ENCODE data around the gene LEMD1. TPM values are rescaled to one million over a fixed set of nuclear protein-coding genes. Genes with fewer than 3 reads are reported as not detected.

LEMD1 gene
- total and polyA plus RNA-seq, 3 experiments from 2014 or later, result 0.55 TPM; not detected in 2

DNA sequence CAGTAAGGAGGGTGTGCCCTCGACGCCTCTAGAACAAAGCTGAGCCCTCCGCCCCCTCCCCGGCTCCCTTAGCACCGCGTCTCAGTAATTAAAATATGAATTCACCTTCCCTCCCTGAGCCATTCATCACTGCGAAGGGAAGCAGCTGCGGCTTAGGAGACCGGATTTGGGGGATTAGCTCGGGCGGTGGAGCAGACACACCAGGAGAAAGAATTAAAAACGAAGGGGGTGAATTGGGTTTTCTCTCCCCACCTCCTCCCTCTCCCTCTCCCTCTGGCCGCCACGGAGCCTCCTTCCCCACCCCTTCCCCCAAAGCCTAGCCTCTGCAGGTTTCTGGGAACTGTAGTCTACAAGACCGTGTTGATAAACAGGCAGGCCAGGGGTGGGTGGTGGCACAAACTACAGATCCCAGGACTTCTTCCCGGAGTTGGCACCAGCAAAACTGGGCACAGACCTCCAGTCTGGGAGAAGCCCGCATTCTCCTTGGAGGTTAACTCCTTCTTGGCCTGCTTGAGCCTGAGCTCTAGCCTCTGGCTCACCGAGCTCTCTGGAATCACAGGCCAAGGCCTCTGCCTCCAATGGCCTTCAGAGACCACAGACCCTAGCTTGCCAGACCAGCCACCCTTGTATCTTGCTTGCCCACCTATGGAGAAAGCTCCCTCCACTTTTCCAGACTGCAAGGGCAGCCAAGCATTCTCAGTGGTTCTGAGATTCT lies 23.2 kb upstream of the LEMD1 start:
- Histone ChIP-seq H3K27ac (ENCODE audit: low read depth, low read length) (peak overlapping the region; percentile 38), H3K4me1 (ENCODE audit: insufficient read depth, low read length) (peaks cover 21% of the 10 kb centered on the region), H3K4me3 (ENCODE audit: low read length) (no peak overlapping the region), H3K9me3 (ENCODE audit: low read length) (no peaks in the 10 kb centered on the region), H3K27me3 (ENCODE audit: insufficient read depth, low read length, poor library complexity, severe bottlenecking) (no peaks in the 10 kb centered on the region), H3K36me3 (ENCODE audit: insufficient read depth, low read length) (no peaks in the 10 kb centered on the region)
- Mint-ChIP-seq H3K4me3 (no peak overlapping the region), H3K4me1 (peaks cover 29 to 36% (median 32%) of the 10 kb centered on the region in 3 donors), H3K9me3 (no peaks in the 10 kb centered on the region), H3K36me3 (no peaks in the 10 kb centered on the region), H3K27ac (peak overlapping the region in 3 of 8 donors; percentile 35 to 66 (median 38)), H3K27me3 (no peaks in the 10 kb centered on the region)
- ChIA-PET CTCF (interaction anchor here (1.0 to 1.1 kb wide), 2 partner anchors 8 to 10 kb away, joined by 3 read pairs; no protein-coding TSS in a partner anchor), POLR2A (no interaction called here)
- no peak for DNase-seq

DNA sequence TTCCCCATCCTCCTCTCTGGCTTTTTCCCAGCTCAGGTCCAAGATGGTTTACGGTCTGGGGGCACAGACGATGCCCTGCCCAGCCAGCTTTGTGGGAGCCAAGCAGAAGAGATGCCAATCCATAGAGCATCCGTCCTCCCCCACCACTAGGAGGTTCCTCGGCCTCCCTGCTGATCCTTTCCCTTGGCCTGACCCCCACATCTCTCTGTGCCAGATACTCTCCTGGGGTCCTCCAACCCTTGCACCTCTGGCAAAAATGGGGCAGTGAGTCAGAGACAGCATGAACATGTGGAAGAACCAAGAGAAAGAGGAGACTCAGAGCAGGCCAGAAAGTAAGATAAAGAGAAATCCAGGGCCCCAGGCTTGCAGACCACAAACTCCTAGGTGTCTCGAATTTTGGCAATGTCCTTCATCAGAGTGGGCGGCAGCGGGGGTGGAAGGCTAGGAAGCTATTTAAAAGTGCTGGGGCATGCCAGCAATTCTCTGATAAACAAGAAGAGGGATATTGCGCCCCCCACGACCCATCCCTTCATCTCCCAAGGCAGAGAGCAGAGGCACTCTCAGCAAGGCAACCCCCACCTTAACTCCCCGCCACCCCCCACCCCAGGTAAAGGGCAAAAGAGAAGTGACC lies 22.6 kb upstream of the LEMD1 start:
- Histone ChIP-seq H3K9me3 (ENCODE audit: low read length) (no peaks in the 10 kb centered on the region), H3K36me3 (ENCODE audit: insufficient read depth, low read length) (no peaks in the 10 kb centered on the region), H3K4me1 (ENCODE audit: insufficient read depth, low read length) (peaks cover 28% of the 10 kb centered on the region), H3K27me3 (ENCODE audit: insufficient read depth, low read length, poor library complexity, severe bottlenecking) (no peaks in the 10 kb centered on the region), H3K4me3 (ENCODE audit: low read length) (no peak overlapping the region), H3K27ac (ENCODE audit: low read depth, low read length) (no peak overlapping the region)
- POLR2A ChIA-PET, result no interaction called here
- peaks cover 32 to 40% (median 36%) of the 10 kb centered on the region in 3 donors for H3K4me1 Mint-ChIP-seq
- DNase-seq, result no peak
- peak overlapping the region in 1 of 8 donors; percentile 47 for H3K27ac Mint-ChIP-seq
- no peaks in the 10 kb centered on the region for H3K27me3 Mint-ChIP-seq
- no peak overlapping the region for H3K4me3 Mint-ChIP-seq
- no peaks in the 10 kb centered on the region for H3K36me3 Mint-ChIP-seq
- no peaks in the 10 kb centered on the region for H3K9me3 Mint-ChIP-seq
- CTCF ChIA-PET, result interaction anchor here (1.0 to 1.1 kb wide), 2 partner anchors 9 to 14 kb away, joined by 3 to 7 read pairs; no protein-coding TSS in a partner anchor

DNA sequence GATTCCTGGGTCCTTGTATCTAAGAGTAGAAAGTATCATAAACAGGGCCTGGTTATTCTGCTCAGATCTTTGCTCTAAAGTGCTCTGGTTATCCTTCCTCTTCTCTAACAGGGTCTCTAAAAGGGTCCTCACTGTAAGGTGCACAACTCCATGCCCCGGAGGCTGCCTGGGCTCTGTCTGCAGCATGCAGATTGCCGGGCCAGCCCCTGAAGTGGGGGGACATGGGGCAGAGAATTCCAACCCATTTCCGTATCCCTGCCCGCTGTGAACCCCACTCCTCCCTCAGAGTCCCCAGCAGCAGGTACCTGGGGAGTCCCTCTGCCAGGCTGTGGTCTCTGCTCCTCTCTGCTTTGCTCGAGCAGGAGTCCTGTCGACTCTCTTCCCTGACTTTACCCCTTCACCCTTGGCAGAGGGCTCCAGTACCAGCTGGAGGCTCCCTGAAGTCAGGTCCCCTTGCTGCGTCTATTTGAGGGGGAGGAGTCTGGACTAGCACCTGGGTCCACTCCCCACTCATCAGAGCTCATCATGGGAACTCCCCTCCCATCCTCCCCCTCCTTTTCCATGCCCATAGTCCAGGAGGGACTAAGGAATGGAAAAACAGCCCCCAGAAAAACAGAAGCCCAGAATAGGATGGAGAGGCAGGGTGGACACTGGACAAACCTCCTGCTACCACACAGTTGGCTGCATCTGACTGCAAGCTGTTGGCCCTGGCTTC lies 21.9 kb upstream of the LEMD1 start:
- peaks cover 36 to 43% (median 38%) of the 10 kb centered on the region in 3 donors for H3K4me1 Mint-ChIP-seq
- no peaks in the 10 kb centered on the region for H3K36me3 Mint-ChIP-seq
- H3K4me1 ChIP-seq (ENCODE audit: insufficient read depth, low read length), result peaks cover 34% of the 10 kb centered on the region
- H3K4me3 Mint-ChIP-seq, result no peak overlapping the region
- no peaks in the 10 kb centered on the region for H3K9me3 ChIP-seq (ENCODE audit: low read length)
- ChIA-PET POLR2A (no interaction called here), CTCF (interaction anchor here (1.0 to 1.1 kb wide), 2 partner anchors 9 to 13 kb away, joined by 3 to 7 read pairs; no protein-coding TSS in a partner anchor)
- no peaks in the 10 kb centered on the region for H3K36me3 ChIP-seq (ENCODE audit: insufficient read depth, low read length)
- no peaks in the 10 kb centered on the region for H3K9me3 Mint-ChIP-seq
- H3K27me3 ChIP-seq (ENCODE audit: insufficient read depth, low read length, poor library complexity, severe bottlenecking), result no peaks in the 10 kb centered on the region
- no peaks in the 10 kb centered on the region for H3K27me3 Mint-ChIP-seq
- H3K27ac Mint-ChIP-seq, result peak overlapping the region in 4 of 8 donors; percentile 29 to 78 (median 61)
- no peak overlapping the region for H3K27ac ChIP-seq (ENCODE audit: low read depth, low read length)
- DNase-seq, result no peak
- H3K4me3 ChIP-seq (ENCODE audit: low read length), result no peak overlapping the region

DNA sequence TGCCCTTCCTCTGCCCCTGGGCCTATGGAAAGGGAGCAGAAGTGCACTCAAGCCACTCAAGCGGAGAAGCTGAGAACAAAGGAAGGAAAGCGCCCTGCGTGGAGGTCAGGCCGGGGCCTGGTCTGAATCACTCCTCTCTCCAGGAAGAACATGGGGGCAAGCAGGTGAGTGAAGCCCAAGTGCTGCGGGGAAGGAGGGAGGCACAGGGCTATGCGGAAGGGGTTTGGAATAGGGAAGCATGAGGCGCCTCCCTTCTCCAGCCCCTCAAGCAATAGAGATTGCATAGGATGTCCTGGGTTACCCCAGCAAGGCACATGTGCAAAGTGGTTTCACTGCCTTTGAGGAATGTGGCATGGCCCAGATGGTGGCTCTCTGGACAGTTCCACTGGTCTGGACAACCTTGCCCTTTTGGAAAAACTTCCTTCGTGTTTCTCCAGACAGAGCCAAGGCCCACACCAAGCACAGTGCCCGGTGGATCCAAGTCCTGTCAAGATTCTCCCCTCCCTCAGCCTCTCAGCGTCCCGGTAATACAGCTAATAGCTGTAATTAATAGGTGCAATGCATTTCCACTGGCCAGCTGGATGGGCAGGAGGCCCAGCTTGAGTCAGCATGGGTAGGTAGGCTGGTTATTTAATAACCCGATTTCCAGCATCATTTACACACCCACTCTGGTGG lies 20.3 kb upstream of the LEMD1 start:
- DNase-seq, result no peak
- Histone ChIP-seq H3K4me1 (ENCODE audit: insufficient read depth, low read length) (peaks cover 34% of the 10 kb centered on the region), H3K9me3 (ENCODE audit: low read length) (no peaks in the 10 kb centered on the region), H3K27me3 (ENCODE audit: insufficient read depth, low read length, poor library complexity, severe bottlenecking) (no peaks in the 10 kb centered on the region), H3K4me3 (ENCODE audit: low read length) (no peak overlapping the region), H3K36me3 (ENCODE audit: insufficient read depth, low read length) (no peaks in the 10 kb centered on the region), H3K27ac (ENCODE audit: low read depth, low read length) (no peak overlapping the region)
- Mint-ChIP-seq H3K27ac (peak overlapping the region in 5 of 8 donors; percentile 3 to 96 (median 86)), H3K36me3 (no peaks in the 10 kb centered on the region), H3K27me3 (no peaks in the 10 kb centered on the region), H3K4me3 (peak overlapping the region in 2 of 7 donors; percentile 87 to 96), H3K4me1 (peaks cover 38 to 54% (median 47%) of the 10 kb centered on the region in 3 donors), H3K9me3 (no peaks in the 10 kb centered on the region)
- POLR2A ChIA-PET, result no interaction called here
- CTCF ChIA-PET, result interaction anchor here (2.0 to 3.9 kb wide), 2 partner anchors 12 to 38 kb away, joined by 4 to 23 read pairs; no protein-coding TSS in a partner anchor

DNA sequence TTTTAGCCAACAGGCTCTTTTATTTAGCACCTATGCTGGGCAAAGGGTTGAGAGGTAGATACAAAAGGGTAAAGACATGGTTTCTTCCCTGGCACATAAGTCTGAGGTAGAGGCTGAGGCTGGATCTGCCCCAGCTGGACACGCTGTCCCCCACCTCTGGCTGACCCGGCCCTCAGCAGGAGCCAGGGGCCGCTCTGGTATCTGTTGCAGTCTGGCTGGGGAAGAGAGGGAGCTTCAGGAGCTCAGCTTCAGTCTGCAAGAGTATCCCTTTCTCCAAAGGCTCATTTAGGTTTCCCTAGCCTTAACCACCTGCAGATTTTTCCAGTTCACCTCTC lies 19.8 kb upstream of the LEMD1 start:
- ChIA-PET CTCF (interaction anchor here (1.0 to 3.9 kb wide), 8 partner anchors 11 to 168 kb away, joined by 3 to 26 read pairs (median 4); no protein-coding TSS in a partner anchor), POLR2A (interaction anchor here (0.6 to 1.6 kb wide), 5 partner anchors 11 to 613 kb away, joined by 3 to 7 read pairs (median 6); partner anchors contain the start of gene BLACAT1)
- no peaks in the 10 kb centered on the region for H3K27me3 Mint-ChIP-seq
- H3K4me3 ChIP-seq (ENCODE audit: low read length), result peak overlapping the region; percentile 78
- H3K27ac Mint-ChIP-seq, result peak overlapping the region; percentile 86 to 100 (median 96)
- H3K27ac ChIP-seq (ENCODE audit: low read depth, low read length), result peak overlapping the region; percentile 63
- no peaks in the 10 kb centered on the region for H3K36me3 ChIP-seq (ENCODE audit: insufficient read depth, low read length)
- H3K9me3 ChIP-seq (ENCODE audit: low read length), result no peaks in the 10 kb centered on the region
- H3K4me3 Mint-ChIP-seq, result peak overlapping the region; percentile 81 to 96 (median 85)
- no peaks in the 10 kb centered on the region for H3K9me3 Mint-ChIP-seq
- peaks cover 34% of the 10 kb centered on the region for H3K4me1 ChIP-seq (ENCODE audit: insufficient read depth, low read length)
- H3K4me1 Mint-ChIP-seq, result peaks cover 43 to 59% (median 52%) of the 10 kb centered on the region in 3 donors
- no peaks in the 10 kb centered on the region for H3K27me3 ChIP-seq (ENCODE audit: insufficient read depth, low read length, poor library complexity, severe bottlenecking)
- H3K36me3 Mint-ChIP-seq, result no peaks in the 10 kb centered on the region
- DNase-seq, result no peak

- no peaks in the 10 kb centered on the region for H3K27me3 Mint-ChIP-seq
- H3K27ac Mint-ChIP-seq, result peak overlapping the region; percentile 86 to 100 (median 96)
- H3K4me3 ChIP-seq (ENCODE audit: low read length), result peak overlapping the region; percentile 78
- no peaks in the 10 kb centered on the region for H3K9me3 ChIP-seq (ENCODE audit: low read length)
- H3K4me3 Mint-ChIP-seq, result peak overlapping the region; percentile 81 to 96 (median 85)
- H3K27ac ChIP-seq (ENCODE audit: low read depth, low read length), result peak overlapping the region; percentile 63
- no peaks in the 10 kb centered on the region for H3K36me3 Mint-ChIP-seq
- ChIA-PET POLR2A (interaction anchor here (0.6 to 1.6 kb wide), 5 partner anchors 10 to 613 kb away, joined by 3 to 7 read pairs (median 6); partner anchors contain the start of gene BLACAT1), CTCF (interaction anchor here (1.0 to 3.9 kb wide), 12 partner anchors 11 to 167 kb away, joined by 3 to 26 read pairs (median 4); no protein-coding TSS in a partner anchor)
- no peaks in the 10 kb centered on the region for H3K9me3 Mint-ChIP-seq
- H3K4me1 Mint-ChIP-seq, result peaks cover 43 to 63% (median 55%) of the 10 kb centered on the region in 3 donors
- no peaks in the 10 kb centered on the region for H3K36me3 ChIP-seq (ENCODE audit: insufficient read depth, low read length)
- H3K4me1 ChIP-seq (ENCODE audit: insufficient read depth, low read length), result peaks cover 34% of the 10 kb centered on the region
- DNase-seq, result no peak
- no peaks in the 10 kb centered on the region for H3K27me3 ChIP-seq (ENCODE audit: insufficient read depth, low read length, poor library complexity, severe bottlenecking)
Measured at GRCh38 chr1:205441318-205441633, 19.4 kb upstream of the LEMD1 start.

- Histone ChIP-seq H3K27ac (ENCODE audit: low read depth, low read length) (peak overlapping the region; percentile 63), H3K27me3 (ENCODE audit: insufficient read depth, low read length, poor library complexity, severe bottlenecking) (no peaks in the 10 kb centered on the region), H3K9me3 (ENCODE audit: low read length) (no peaks in the 10 kb centered on the region), H3K36me3 (ENCODE audit: insufficient read depth, low read length) (no peaks in the 10 kb centered on the region), H3K4me3 (ENCODE audit: low read length) (peak overlapping the region; percentile 78), H3K4me1 (ENCODE audit: insufficient read depth, low read length) (peaks cover 34% of the 10 kb centered on the region)
- H3K27ac Mint-ChIP-seq, result peak overlapping the region; percentile 86 to 100 (median 96)
- no peaks in the 10 kb centered on the region for H3K36me3 Mint-ChIP-seq
- no peaks in the 10 kb centered on the region for H3K27me3 Mint-ChIP-seq
- ChIA-PET CTCF (interaction anchor here (1.0 to 3.9 kb wide), 12 partner anchors 10 to 167 kb away, joined by 3 to 26 read pairs (median 4); no protein-coding TSS in a partner anchor), POLR2A (interaction anchor here (0.6 to 1.6 kb wide), 5 partner anchors 10 to 614 kb away, joined by 3 to 7 read pairs (median 6); partner anchors contain the start of gene BLACAT1)
- H3K4me3 Mint-ChIP-seq, result peak overlapping the region; percentile 81 to 96 (median 85)
- peaks cover 43 to 64% (median 55%) of the 10 kb centered on the region in 3 donors for H3K4me1 Mint-ChIP-seq
- no peaks in the 10 kb centered on the region for H3K9me3 Mint-ChIP-seq
- peak; percentile 45 to 83 (median 59) for DNase-seq
Measured at GRCh38 chr1:205440476-205441317, 18.8 kb upstream of the LEMD1 start.
